Mesenchymal stem cell (in vitro differentiated cells and primary cell): Measurements from ENCODE around the gene SYPL2.

Source experiments
- DNase-seq: peaks from one replicate; pipeline ENCODE4 v3.0.0-alpha.2; 2013
- H2AFZ ChIP-seq: one replicate; pipeline ENCODE4 v1.6.1; 2013; ENCODE audit warnings: low read depth, mild to moderate bottlenecking, control low read depth, inconsistent platforms, low read length, moderate library complexity
- H2AK5ac ChIP-seq: 2 replicates; pipeline ENCODE4 v1.6.1; 2013; ENCODE audit warnings: low read length, moderate library complexity, mild to moderate bottlenecking, inconsistent platforms; ENCODE audit not compliant: severe bottlenecking
- H2BK120ac ChIP-seq: one replicate; pipeline ENCODE4 v1.6.1; 2013; ENCODE audit warnings: low read depth, mild to moderate bottlenecking, inconsistent platforms, low read length, moderate library complexity
- H2BK12ac ChIP-seq, 2 experiments: one replicate each; pipeline ENCODE4 v1.6.1; 2013; ENCODE audit warnings: inconsistent platforms in 2 of 2, low read length in 2 of 2, mild to moderate bottlenecking in 2 of 2, moderate library complexity in 2 of 2, control low read depth in 1 of 2
- H2BK15ac ChIP-seq: one replicate; pipeline ENCODE4 v1.6.1; 2013; ENCODE audit warnings: mild to moderate bottlenecking, low read depth, inconsistent platforms; ENCODE audit not compliant: poor library complexity, severe bottlenecking
- H2BK5ac ChIP-seq: 2 replicates; pipeline ENCODE4 v1.6.1; 2013; ENCODE audit warnings: low read depth, mild to moderate bottlenecking, low read length, control low read depth, inconsistent platforms; ENCODE audit not compliant: poor library complexity, severe bottlenecking
- H3K14ac ChIP-seq, 2 experiments: one replicate each; pipeline ENCODE4 v1.6.1; 2013; ENCODE audit warnings: inconsistent platforms in 2 of 2, low read length in 2 of 2, control low read depth in 1 of 2, mild to moderate bottlenecking in 1 of 2, moderate library complexity in 1 of 2
- H3K18ac ChIP-seq, 2 experiments: one replicate each; pipeline ENCODE4 v1.6.1; 2013; ENCODE audit warnings: inconsistent platforms in 2 of 2, low read length in 2 of 2, control low read depth in 1 of 2, low read depth in 1 of 2, mild to moderate bottlenecking in 1 of 2
- H3K23ac ChIP-seq, 2 experiments: one replicate each; pipeline ENCODE4 v1.6.1; 2013; ENCODE audit warnings: inconsistent platforms in 2 of 2, low read length in 2 of 2, mild to moderate bottlenecking in 2 of 2, moderate library complexity in 2 of 2, control low read depth in 1 of 2
- H3K27ac ChIP-seq: 2 replicates; pipeline ENCODE4 v1.5.1; 2013; ENCODE audit warnings: mild to moderate bottlenecking, moderate library complexity, low read length, control low read depth, inconsistent platforms; ENCODE audit not compliant: poor library complexity, severe bottlenecking
- H3K27me3 ChIP-seq, 2 experiments: 2 replicates each; pipeline versions ENCODE4 v1.6.1 to v1.7.0; 2013; ENCODE audit warnings: low read length in 2 of 2, mild to moderate bottlenecking in 2 of 2, moderate library complexity in 2 of 2, control low read depth in 1 of 2, inconsistent platforms in 1 of 2; ENCODE audit not compliant: control insufficient read depth in 1 of 2, insufficient read depth in 1 of 2
- H3K36me3 ChIP-seq, 2 experiments: 2 replicates each; pipeline versions ENCODE4 v1.6.1 to v1.7.0; 2013; ENCODE audit warnings: low read length in 2 of 2, control low read depth in 1 of 2, inconsistent platforms in 1 of 2, low read depth in 1 of 2, mild to moderate bottlenecking in 1 of 2; ENCODE audit not compliant: insufficient read depth in 2 of 2, control insufficient read depth in 1 of 2
- H3K4ac ChIP-seq, 2 experiments: one replicate each; pipeline ENCODE4 v1.6.1; 2013; ENCODE audit warnings: inconsistent platforms in 2 of 2, low read length in 2 of 2, mild to moderate bottlenecking in 2 of 2, moderate library complexity in 2 of 2, control low read depth in 1 of 2, low read depth in 1 of 2
- H3K4me1 ChIP-seq: 2 replicates; pipeline ENCODE4 v1.6.1; 2013; ENCODE audit warnings: low read depth, low read length, control low read depth; ENCODE audit not compliant: control insufficient read depth, insufficient read depth
- H3K4me2 ChIP-seq: 2 replicates; pipeline ENCODE4 v1.6.1; 2013; ENCODE audit warnings: low read length, mild to moderate bottlenecking, inconsistent platforms; ENCODE audit not compliant: poor library complexity, severe bottlenecking
- H3K4me3 ChIP-seq, 2 experiments: 2 replicates each; pipeline versions ENCODE4 v1.5.1 to v1.7.0; 2013; ENCODE audit warnings: low read length in 2 of 2, mild to moderate bottlenecking in 2 of 2, control low read depth in 1 of 2, low read depth in 1 of 2; ENCODE audit not compliant: insufficient read depth in 1 of 2
- H3K79me1 ChIP-seq: replicated peaks from 2 replicates; pipeline ENCODE4 v1.6.1; 2013; ENCODE audit warnings: mild to moderate bottlenecking, control low read depth, low read length, inconsistent platforms; ENCODE audit not compliant: poor library complexity, severe bottlenecking
- H3K9ac ChIP-seq: 2 replicates; pipeline ENCODE4 v1.7.0; 2013; ENCODE audit warnings: mild to moderate bottlenecking, low read length, moderate library complexity
- H3K9me3 ChIP-seq: 2 replicates; pipeline ENCODE4 v1.7.0; 2013; ENCODE audit warnings: mild to moderate bottlenecking, low read length; ENCODE audit not compliant: control insufficient read depth
- H4K8ac ChIP-seq: one replicate; pipeline ENCODE4 v1.6.1; 2013; ENCODE audit warnings: inconsistent platforms, mild to moderate bottlenecking, low read length, moderate library complexity
- H4K91ac ChIP-seq: one replicate; pipeline ENCODE4 v1.6.1; 2013; ENCODE audit warnings: mild to moderate bottlenecking, low read length, inconsistent platforms
- WGBS: methylation state at CpG from one replicate; pipeline ENCODE4 v1.1.7; 2013; ENCODE audit warnings: mixed read lengths; 5-methylcytosine and 5-hydroxymethylcytosine counted together

Gene SYPL2

DNA sequence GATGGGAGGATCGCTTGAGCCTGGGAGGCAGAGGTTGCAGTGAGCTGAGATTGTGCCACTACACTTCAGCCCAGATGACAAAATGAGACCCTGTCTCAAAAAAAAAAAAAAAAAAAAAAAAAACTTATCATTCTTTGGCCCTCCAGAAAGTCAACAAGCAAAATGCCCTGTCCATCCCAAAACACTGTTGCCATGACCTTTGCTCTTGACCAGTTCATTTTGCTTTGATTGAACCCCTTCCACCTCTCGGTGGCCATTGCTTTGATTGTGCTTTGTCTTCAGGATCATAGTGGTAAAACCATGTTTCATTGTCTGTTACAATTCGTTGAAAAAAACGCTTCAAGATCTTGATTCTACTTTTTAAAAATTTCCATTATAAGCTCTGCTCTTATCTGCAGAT, 8.5 kb upstream of the SYPL2 start:
- no peak overlapping the region for H4K91ac ChIP-seq
- H2BK12ac ChIP-seq, result no peak overlapping the region
- H3K9ac ChIP-seq, result no peak overlapping the region
- no peak overlapping the region for H3K27ac ChIP-seq
- H2BK5ac ChIP-seq, result no peak overlapping the region
- H3K4me3 ChIP-seq, result no peak overlapping the region
- no peak for DNase-seq
- no peaks in the 10 kb centered on the region for H3K4me1 ChIP-seq
- peaks cover 7% of the 10 kb centered on the region for H3K9me3 ChIP-seq
- H2AK5ac ChIP-seq, result no peak overlapping the region
- H4K8ac ChIP-seq, result no peak overlapping the region
- H3K14ac ChIP-seq, result no peak overlapping the region
- H3K18ac ChIP-seq, result no peak overlapping the region
- H3K4me2 ChIP-seq, result no peak overlapping the region
- no peak overlapping the region for H3K23ac ChIP-seq
- H3K36me3 ChIP-seq, result no peaks in the 10 kb centered on the region
- H2AFZ ChIP-seq, result no peak overlapping the region
- WGBS, result 91% methylated on average over 1 of the region's 4 CpGs
- H2BK15ac ChIP-seq, result no peak overlapping the region
- H3K4ac ChIP-seq, result no peak overlapping the region
- H3K27me3 ChIP-seq, result peaks cover 0 to 12% of the 10 kb centered on the region in 2 experiments
- no peak overlapping the region for H2BK120ac ChIP-seq
- no peaks in the 10 kb centered on the region for H3K79me1 ChIP-seq

DNA sequence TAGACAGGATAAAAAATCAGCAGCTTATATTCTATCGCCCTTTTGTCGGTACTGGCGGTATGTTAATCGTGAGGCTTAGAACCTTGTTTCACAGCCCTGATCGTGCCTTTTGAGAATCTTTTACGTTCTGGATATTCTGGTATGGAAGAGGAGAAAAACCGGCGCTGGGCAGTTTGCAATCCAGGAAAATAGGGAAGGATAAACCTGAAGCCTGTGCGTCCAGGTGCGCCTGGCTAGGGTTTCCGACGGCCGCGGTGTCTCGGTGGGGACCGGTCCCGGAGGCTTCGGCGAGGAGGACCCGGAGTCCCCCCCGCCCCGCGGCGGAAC, 258 bp upstream of the SYPL2 start:
- H3K9ac ChIP-seq, result peak overlapping the region; percentile 93
- H3K4ac ChIP-seq, result no peak overlapping the region
- no peaks in the 10 kb centered on the region for H3K9me3 ChIP-seq
- no peak overlapping the region for H3K14ac ChIP-seq
- no peaks in the 10 kb centered on the region for H3K79me1 ChIP-seq
- H2AK5ac ChIP-seq, result no peak overlapping the region
- no peak overlapping the region for H2BK120ac ChIP-seq
- H2BK5ac ChIP-seq, result no peak overlapping the region
- peak overlapping the region; percentile 90 for H2AFZ ChIP-seq
- no peak overlapping the region for H4K91ac ChIP-seq
- peaks cover 0 to 76% of the 10 kb centered on the region in 2 experiments for H3K27me3 ChIP-seq
- no peak overlapping the region for H3K27ac ChIP-seq
- H2BK12ac ChIP-seq, result no peak overlapping the region
- WGBS, result 7% methylated on average over 20 of the region's 24 CpGs
- peaks cover 9% of the 10 kb centered on the region for H3K4me1 ChIP-seq
- H3K23ac ChIP-seq, result no peak overlapping the region
- no peaks in the 10 kb centered on the region for H3K36me3 ChIP-seq
- H3K18ac ChIP-seq, result peak overlapping the region in 1 of 2 experiments; percentile 11
- peak overlapping the region; percentile 2 for H2BK15ac ChIP-seq
- peak overlapping the region; percentile 57 to 85 for H3K4me3 ChIP-seq
- H3K4me2 ChIP-seq, result peak overlapping the region; percentile 76
- DNase-seq, result no peak
- H4K8ac ChIP-seq, result no peak overlapping the region

DNA sequence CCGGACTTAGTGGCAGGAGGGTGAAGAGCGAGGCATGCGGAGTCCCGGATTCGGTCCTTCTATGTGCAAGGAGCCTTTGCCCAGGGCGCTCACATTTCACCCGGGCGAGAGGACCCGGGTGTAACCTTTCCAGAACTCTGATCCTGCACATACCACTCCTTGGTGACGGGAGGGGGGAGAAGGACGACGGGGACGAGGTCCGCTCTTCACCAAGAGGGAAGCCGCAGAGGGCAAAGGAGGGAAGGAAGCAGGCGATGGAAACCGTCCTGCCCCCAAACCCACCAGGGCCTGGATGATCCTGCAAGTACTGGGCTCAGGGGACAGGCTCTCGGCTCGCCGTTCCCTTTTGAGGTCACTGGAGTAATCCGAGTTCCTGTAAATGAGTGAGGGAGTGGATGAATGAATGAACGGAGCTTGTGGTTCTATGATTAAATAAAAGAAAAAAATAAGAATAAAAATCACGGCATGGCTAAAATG, 993 bp downstream of the SYPL2 start:
- Histone ChIP-seq H3K4ac (no peak overlapping the region), H3K18ac (no peak overlapping the region), H3K23ac (no peak overlapping the region), H2BK5ac (no peak overlapping the region), H3K27ac (no peak overlapping the region), H3K9me3 (no peaks in the 10 kb centered on the region), H3K36me3 (no peaks in the 10 kb centered on the region), H2AK5ac (no peak overlapping the region), H3K79me1 (no peaks in the 10 kb centered on the region), H2BK120ac (no peak overlapping the region), H4K8ac (no peak overlapping the region), H4K91ac (no peak overlapping the region), H2BK12ac (no peak overlapping the region), H3K4me3 (peak overlapping the region in 1 of 2 experiments; percentile 78), H3K4me2 (no peak overlapping the region), H2AFZ (no peak overlapping the region), H3K27me3 (peaks cover 0 to 83% of the 10 kb centered on the region in 2 experiments), H3K9ac (peak overlapping the region; percentile 72), H3K14ac (no peak overlapping the region), H2BK15ac (no peak overlapping the region), H3K4me1 (peaks cover 9% of the 10 kb centered on the region)
- no peak for DNase-seq
- whole genome bisulfite sequencing, result 24% methylated on average over 13 of the region's 23 CpGs

DNA sequence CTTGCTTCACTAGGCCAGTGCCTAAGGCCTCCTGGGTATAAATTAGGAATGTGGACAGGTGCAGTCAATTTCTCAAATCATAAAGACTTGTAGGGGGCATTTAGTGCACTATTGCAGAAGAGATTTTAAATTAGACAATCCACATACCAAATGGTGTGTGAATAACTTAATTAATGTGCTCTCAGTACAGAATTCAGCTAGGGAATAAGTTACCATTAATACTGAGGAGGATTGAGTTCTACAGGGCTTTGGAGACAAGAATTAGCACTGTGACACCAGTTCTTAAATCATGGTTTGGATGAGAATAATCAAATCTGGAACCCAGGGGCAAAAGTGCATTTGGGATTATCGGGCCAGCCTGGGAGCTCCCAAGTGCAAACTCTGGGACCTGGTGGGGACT, 1.7 kb downstream of the SYPL2 start:
- 96% methylated on average over 1 of the region's 1 CpG for WGBS
- H2AFZ ChIP-seq, result no peak overlapping the region

More for the DNA sequence above, 1.7 kb downstream of the SYPL2 start:
- no peaks in the 10 kb centered on the region for H3K9me3 ChIP-seq
- no peak overlapping the region for H3K23ac ChIP-seq
- no peak overlapping the region for H2BK5ac ChIP-seq
- H2AK5ac ChIP-seq, result no peak overlapping the region
- peaks cover 9% of the 10 kb centered on the region for H3K4me1 ChIP-seq
- peak overlapping the region in 1 of 2 experiments; percentile 78 for H3K4me3 ChIP-seq
- no peak overlapping the region for H3K4me2 ChIP-seq
- no peak overlapping the region for H3K27ac ChIP-seq
- H2BK12ac ChIP-seq, result no peak overlapping the region
- peaks cover 0 to 86% of the 10 kb centered on the region in 2 experiments for H3K27me3 ChIP-seq
- no peak overlapping the region for H3K18ac ChIP-seq
- no peak overlapping the region for H4K8ac ChIP-seq
- no peak for DNase-seq
- H3K79me1 ChIP-seq, result no peaks in the 10 kb centered on the region
- peak overlapping the region; percentile 72 for H3K9ac ChIP-seq
- no peak overlapping the region for H4K91ac ChIP-seq
- no peak overlapping the region for H3K4ac ChIP-seq
- no peak overlapping the region for H2BK15ac ChIP-seq
- no peak overlapping the region for H2BK120ac ChIP-seq
- H3K14ac ChIP-seq, result no peak overlapping the region
- H3K36me3 ChIP-seq, result no peaks in the 10 kb centered on the region
